HG03064 (cell line): ENCODE results near the gene ARMH1.

Experiments
- ATAC-seq: cut with Tn5 transposase; IDR thresholded peaks from one replicate; pipeline ENCODE4 v1.9.1; 2021; ENCODE audit warnings: low read depth; ENCODE audit not compliant: unreplicated experiment

Gene ARMH1

GRCh38 chr1:44674113-44675000, at the start of gene ARMH1, which contains the start of gene TMEM53:
Gene ARMH1, plus strand, starts transcription at chr1:44674714. Its CDS starts 14,984 bp downstream, at chr1:44689698.
Gene TMEM53, minus strand, starts transcription at chr1:44674481. Its CDS starts 90 bp downstream, at chr1:44674391.
- peak; percentile 86 for ATAC-seq

GRCh38 chr1:44625348-44625747, 49.2 kb upstream of the ARMH1 start:
- no peak for ATAC-seq

- no peak for ATAC-seq
Measured at GRCh38 chr1:44628962-44629756, 45.4 kb upstream of the ARMH1 start.

GRCh38 chr1:44630116-44630515, 44.4 kb upstream of the ARMH1 start:
- ATAC-seq, result no peak

GRCh38 chr1:44631333-44631646, 43.2 kb upstream of the ARMH1 start:
- peak; percentile 9 for ATAC-seq

GRCh38 chr1:44631647-44632539, 42.6 kb upstream of the ARMH1 start:
- ATAC-seq, result peak; percentile 62

DNA sequence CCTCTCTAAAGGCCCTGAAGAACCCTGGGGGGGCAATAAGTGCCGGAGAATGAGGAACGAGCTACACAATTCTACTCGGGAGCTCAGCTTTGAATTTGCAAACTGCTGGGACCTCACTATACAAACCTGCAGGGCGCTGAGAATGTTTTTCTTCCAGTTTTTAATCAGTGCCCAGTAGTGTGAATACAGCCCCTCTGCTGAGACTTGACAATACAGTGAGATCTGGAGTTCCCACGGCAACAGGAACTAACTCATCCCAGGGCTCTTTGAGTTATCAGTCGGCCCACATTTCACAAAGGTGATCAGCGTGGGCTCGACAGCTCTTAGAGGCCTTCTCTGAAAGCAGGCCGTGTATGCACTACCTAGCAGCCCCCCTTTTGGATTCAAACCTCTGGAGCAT, 41.9 kb upstream of the ARMH1 start:
- ATAC-seq, result no peak

GRCh38 chr1:44634606-44635189, 39.8 kb upstream of the ARMH1 start:
- ATAC-seq, result no peak

- ATAC-seq, result no peak
Measured at GRCh38 chr1:44635439-44635838, 39.1 kb upstream of the ARMH1 start.

- no peak for ATAC-seq
Measured at GRCh38 chr1:44636083-44636687, 38.3 kb upstream of the ARMH1 start.

- ATAC-seq, result no peak
Measured at GRCh38 chr1:44636688-44637598, 37.6 kb upstream of the ARMH1 start.

DNA sequence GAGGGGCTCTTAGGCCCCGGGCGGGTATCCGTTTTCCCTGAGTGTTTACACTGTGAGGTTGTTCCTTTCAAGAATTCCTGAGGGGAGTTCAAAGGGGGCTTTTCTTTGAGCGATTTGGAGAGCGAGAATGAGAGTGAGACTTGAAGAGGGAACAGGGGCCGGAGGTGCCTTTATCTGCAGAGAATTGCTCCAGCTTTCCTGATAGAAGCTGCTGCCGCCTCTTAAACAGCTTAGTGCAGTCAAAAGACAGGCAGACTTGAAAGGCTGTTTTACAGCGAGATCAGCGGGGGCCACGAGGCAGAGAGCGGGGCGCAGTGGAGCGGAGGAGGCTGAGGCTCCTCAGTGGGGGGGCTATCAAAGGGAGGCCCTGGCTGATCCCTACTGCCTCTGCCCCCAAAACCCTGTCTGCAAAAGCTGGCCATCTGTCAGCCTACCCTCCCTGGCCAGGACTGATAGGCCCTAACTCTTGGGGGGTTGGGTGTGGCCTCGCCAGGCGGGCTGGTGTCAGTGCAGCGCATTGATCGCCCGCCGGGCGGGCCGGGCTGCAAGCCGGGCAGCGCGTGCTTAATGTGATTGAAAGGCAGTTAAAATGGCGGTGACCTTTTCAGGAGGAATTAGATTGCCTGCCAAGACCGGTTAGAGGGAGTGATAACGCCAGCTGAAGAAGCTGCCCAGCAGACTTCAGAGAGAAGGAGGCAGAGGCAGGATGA, 36.7 kb upstream of the ARMH1 start:
- ATAC-seq, result no peak

DNA sequence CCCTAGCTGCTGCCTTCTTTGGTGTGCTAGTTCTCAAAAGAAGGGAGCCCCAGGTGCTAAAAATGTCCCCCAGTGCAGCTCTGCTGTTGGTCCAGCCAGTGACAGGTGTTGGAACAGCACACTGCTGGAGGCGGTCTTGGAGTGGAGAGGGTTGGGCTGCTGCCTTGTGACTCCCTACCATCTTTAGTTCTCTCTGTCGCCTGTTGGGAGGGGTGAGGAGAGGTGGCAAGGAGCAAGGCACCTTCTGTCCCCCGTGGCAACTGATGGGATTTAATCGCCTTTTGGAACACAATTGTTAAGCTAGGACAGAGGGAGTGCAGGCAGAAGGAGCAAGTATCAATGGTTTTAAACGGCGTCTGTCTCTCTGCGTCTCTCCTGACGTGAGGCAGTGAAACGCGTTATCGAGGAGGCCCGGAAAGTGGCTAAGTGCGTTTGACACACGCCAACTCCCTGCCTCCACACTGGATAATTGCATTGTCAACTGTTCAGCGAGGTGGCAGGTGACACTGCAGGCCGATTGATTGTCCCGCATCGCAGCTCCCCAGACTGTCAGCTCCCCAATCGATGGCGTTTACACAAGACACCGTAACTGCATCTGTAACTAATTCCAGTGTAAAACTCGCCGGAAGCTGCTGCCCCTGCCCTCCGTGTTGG, 34.2 kb upstream of the ARMH1 start:
- ATAC-seq, result no peak

GRCh38 chr1:44641126-44642102, 33.1 kb upstream of the ARMH1 start:
- ATAC-seq, result no peak

- ATAC-seq, result no peak
Measured at GRCh38 chr1:44642255-44642654, 32.3 kb upstream of the ARMH1 start.

- no peak for ATAC-seq
Measured at GRCh38 chr1:44642925-44643324, 31.6 kb upstream of the ARMH1 start.
